Upper lobe of left lung (tissue), 4 donors: Measurements from ENCODE around the gene MANEAL.

Source experiments
- CTCF ChIP-seq, 6 experiments: fragments of 450-650 bp in 4 of 6; fragments of 200-600 bp in 2 of 6; sonication (generic) in 2 of 6; IDR thresholded peaks; one replicate each; pipeline ENCODE4 v1.5.1; 2016 to 2019; ENCODE audit warnings: antibody characterized with exemption in 6 of 6
- POLR2AphosphoS5 ChIP-seq, 2 donors: sonication (generic); formaldehyde crosslinking; IDR thresholded peaks; one replicate each; pipeline ENCODE4 v1.5.1; 2017; ENCODE audit warnings: antibody characterized with exemption in 2 of 2

GRCh38 chr1:37795340-37796125 lies 1.9 kb downstream of the MANEAL start:
- no peak for TF ChIP-seq CTCF (IDR thresholded peaks at IDR 0.05)
- TF ChIP-seq POLR2AphosphoS5 (IDR thresholded peaks at IDR 0.05), result no peak
